Panc1 (cell line): ENCODE results near the gene PPM1H. TPM values are rescaled to one million over a fixed set of nuclear protein-coding genes. Genes with fewer than 3 reads are reported as not detected.

Source experiments
- ATAC-seq: fragments of 200-7000 bp; cut with Tn5 transposase; 2 replicates; pipeline ENCODE4 v1.9.1; 2020; ENCODE audit warnings: mild to moderate bottlenecking, moderate library complexity
- BruUV-seq: library from RNA; stranded (reverse); fragments of 400-500 nt; replicated peaks from 2 replicates; lab custom pipeline; 2021; lab: Mats Ljungman, UMichigan
- CTCF ChIA-PET: fragments of 300-600 bp; sonication (Branson Sonifier 250); formaldehyde crosslinking; loops from one replicate; lab custom pipeline; 2022; ENCODE audit warnings: antibody characterized with exemption; lab: Charles Lee
- POLR2A ChIA-PET: fragments of 300-600 bp; sonication (Branson Sonifier 250); formaldehyde crosslinking; loops from one replicate; lab custom pipeline; 2022; ENCODE audit warnings: antibody characterized with exemption; lab: Charles Lee
- DNase-seq: peaks from one replicate; pipeline ENCODE4 v3.0.0-alpha.2; 2010; ENCODE audit warnings: low read depth, low spot score
- H3K27ac ChIP-seq: 2 replicates; pipeline ENCODE4 v1.5.1; 2011; ENCODE audit warnings: mild to moderate bottlenecking, low read length, inconsistent platforms
- H3K27me3 ChIP-seq: fragments of 200-500 bp; sonication (Bioruptor generic); 2 replicates; pipeline ENCODE4 v1.6.0; 2014; ENCODE audit warnings: low read length, inconsistent platforms; ENCODE audit not compliant: control insufficient read depth, insufficient read depth
- H3K36me3 ChIP-seq: fragments of 200-500 bp; sonication (Bioruptor generic); 2 replicates; pipeline ENCODE4 v1.5.1; 2014; ENCODE audit warnings: inconsistent platforms, mild to moderate bottlenecking, low read length, moderate library complexity; ENCODE audit not compliant: control insufficient read depth, insufficient read depth
- H3K4me1 ChIP-seq: 2 replicates; pipeline ENCODE4 v1.5.1; 2011; ENCODE audit warnings: inconsistent platforms, mild to moderate bottlenecking, low read length, moderate library complexity; ENCODE audit not compliant: control insufficient read depth, insufficient read depth
- H3K4me3 ChIP-seq, 2 experiments: 2 replicates each; pipeline ENCODE4 v1.5.1; 2011 to 2012; ENCODE audit warnings: low read depth in 2 of 2, low read length in 2 of 2, mild to moderate bottlenecking in 2 of 2, inconsistent platforms in 1 of 2, moderate library complexity in 1 of 2
- H3K9me3 ChIP-seq: fragments of 200-500 bp; sonication (Bioruptor generic); 2 replicates; pipeline ENCODE4 v1.5.1; 2014; ENCODE audit warnings: low read depth, mild to moderate bottlenecking, inconsistent platforms, low read length, moderate library complexity; ENCODE audit not compliant: control insufficient read depth, insufficient read depth
- CTCF ChIP-seq: fragments of 450-650 bp; IDR thresholded peaks from 2 replicates; pipeline ENCODE4 v1.5.1; 2017; ENCODE audit warnings: mild to moderate bottlenecking
- POLR2AphosphoS5 ChIP-seq: IDR thresholded peaks from 2 replicates; pipeline ENCODE4 v1.6.1; 2012; ENCODE audit warnings: mild to moderate bottlenecking, low read depth, low read length, moderate library complexity
- REST ChIP-seq, 2 experiments: IDR thresholded peaks; 2 replicates each; pipeline ENCODE4 v1.6.1; 2011 to 2012; ENCODE audit warnings: low read depth in 2 of 2, control low read depth in 1 of 2, low read length in 1 of 2, mild to moderate bottlenecking in 1 of 2, moderate library complexity in 1 of 2; ENCODE audit not compliant: insufficient read depth in 1 of 2
- SIN3A ChIP-seq: IDR thresholded peaks from 2 replicates; pipeline ENCODE4 v1.6.1; 2012; ENCODE audit warnings: low read depth, mild to moderate bottlenecking, low read length, moderate library complexity, borderline replicate concordance; ENCODE audit not compliant: insufficient read depth
- TCF7L2 ChIP-seq: IDR thresholded peaks from 2 replicates; pipeline ENCODE4 v1.6.1; 2011; ENCODE audit warnings: mild to moderate bottlenecking, low read depth, low read length, inconsistent platforms
- in situ Hi-C: cut with HindIII; loops from 2 replicates; pipeline ENCODE4 v1.10.0; 2016; ENCODE audit warnings: low sequenced_read_pairs, low pct_unique_long_range_greater_than_20kb
- intact Hi-C: fragments of 100-400 bp; cut with micrococcal nuclease; formaldehyde crosslinking; loops from one replicate; pipeline ENCODE4 v1.10.0; 2022; ENCODE audit not compliant: unreplicated experiment
- total RNA-seq: library from RNA; stranded (reverse); gene quantifications from one replicate; pipeline ENCODE4 v1.2.1, GENCODE V29; 2021; ENCODE audit not compliant: unreplicated experiment

PPM1H gene
- total RNA-seq, 1 experiment from 2014 or later = 22.9 TPM

- no peak overlapping the region for H3K27ac ChIP-seq
- TF ChIP-seq CTCF = no peak
- TF ChIP-seq TCF7L2 = no peak
- no peak for TF ChIP-seq SIN3A
- TF ChIP-seq POLR2AphosphoS5 = no peak
- no peak for TF ChIP-seq REST (IDR thresholded peaks at IDR 0.05; ENCODE audit: insufficient read depth in 1 of 2, low read depth in 2 of 2, low read length in 1 of 2)
- no peaks in the 10 kb centered on the region for H3K36me3 ChIP-seq
- no peak overlapping the region for H3K4me3 ChIP-seq
- CTCF ChIA-PET = no interaction called here
- no TSS peak for BruUV-seq
- no peaks in the 10 kb centered on the region for H3K9me3 ChIP-seq
- no peaks in the 10 kb centered on the region for H3K4me1 ChIP-seq
- ATAC-seq (no peak), DNase-seq (no peak)
- in situ Hi-C loops (no loop called here), intact Hi-C loops (no loop called here)
- POLR2A ChIA-PET = no interaction called here
- no peaks in the 10 kb centered on the region for H3K27me3 ChIP-seq
Measured at GRCh38 chr12:62893276-62893675, 41.7 kb downstream of the PPM1H start.

- ATAC-seq (no peak), DNase-seq (no peak)
- Histone ChIP-seq H3K4me1 (no peaks in the 10 kb centered on the region), H3K9me3 (no peaks in the 10 kb centered on the region), H3K36me3 (no peaks in the 10 kb centered on the region), H3K27ac (no peak overlapping the region), H3K27me3 (no peaks in the 10 kb centered on the region), H3K4me3 (no peak overlapping the region)
- in situ Hi-C loops = no loop called here
- intact Hi-C loops = no loop called here
- TF ChIP-seq TCF7L2 = no peak
- TF ChIP-seq CTCF = no peak
- TF ChIP-seq POLR2AphosphoS5 = no peak
- TF ChIP-seq REST (IDR thresholded peaks at IDR 0.05; ENCODE audit: insufficient read depth in 1 of 2, low read depth in 2 of 2, low read length in 1 of 2) = no peak
- TF ChIP-seq SIN3A = no peak
- ChIA-PET POLR2A (no interaction called here), CTCF (no interaction called here)
- no TSS peak for BruUV-seq
Measured at GRCh38 chr12:62891805-62892549, 43.0 kb downstream of the PPM1H start.
